Colonic mucosa (tissue), 4 donors: Measurements from ENCODE around the gene ORM1. TPM values are rescaled to one million over a fixed set of nuclear protein-coding genes. Genes with fewer than 3 reads are reported as not detected.

Source experiments
- DNase-seq: peaks from one replicate; pipeline ENCODE4 v3.0.0-alpha.2; 2020
- H3K27ac ChIP-seq: fragments of 200-600 bp; one replicate; pipeline ENCODE4 v1.8.0; 2021
- H3K27me3 ChIP-seq: fragments of 200-600 bp; one replicate; pipeline ENCODE4 v1.8.0; 2021
- H3K36me3 ChIP-seq: fragments of 200-600 bp; one replicate; pipeline ENCODE4 v1.8.0; 2021
- H3K4me1 ChIP-seq: fragments of 200-600 bp; one replicate; pipeline ENCODE4 v1.8.0; 2021; ENCODE audit warnings: mild to moderate bottlenecking
- H3K4me3 ChIP-seq: fragments of 200-600 bp; one replicate; pipeline ENCODE4 v1.8.0; 2021
- H3K9ac ChIP-seq, 2 donors: one replicate each; pipeline ENCODE4 v1.7.0; 2013; ENCODE audit warnings: control low read depth in 2 of 2, low read depth in 2 of 2, low read length in 2 of 2
- H3K9me3 ChIP-seq: fragments of 200-600 bp; one replicate; pipeline ENCODE4 v1.8.0; 2021
- CTCF ChIP-seq: fragments of 200-600 bp; IDR thresholded peaks from one replicate; pipeline ENCODE4 v1.8.0; 2022; ENCODE audit warnings: antibody characterized with exemption, mild to moderate bottlenecking
- intact Hi-C: fragments of 100-400 bp; cut with DNase I; formaldehyde crosslinking; loops from one replicate; pipeline ENCODE4 v1.14.1; 2022
- total RNA-seq, 2 donors: library from RNA; stranded (reverse); fragmentation: NEBNext Ultra II Directional in 1 of 2; extraction: Animal tissue kit (Norgen Biotek cat#: 25700) in 1 of 2; gene quantifications; one replicate each; pipeline ENCODE4 v1.2.1, GENCODE V29; 2021
- donor health status: healthy.
- donor health status: DM: no; HTN: no; CAD: no.
- donor health status: DM: no; HTN: no; CAD: no.

ORM1 gene
- total RNA-seq, 2 donors from 2014 or later = 10.3 TPM; not detected in 1

GRCh38 chr9:114344188-114344566 lies 21.3 kb downstream of the ORM1 start:
- no peaks in the 10 kb centered on the region for H3K27me3 ChIP-seq

DNA sequence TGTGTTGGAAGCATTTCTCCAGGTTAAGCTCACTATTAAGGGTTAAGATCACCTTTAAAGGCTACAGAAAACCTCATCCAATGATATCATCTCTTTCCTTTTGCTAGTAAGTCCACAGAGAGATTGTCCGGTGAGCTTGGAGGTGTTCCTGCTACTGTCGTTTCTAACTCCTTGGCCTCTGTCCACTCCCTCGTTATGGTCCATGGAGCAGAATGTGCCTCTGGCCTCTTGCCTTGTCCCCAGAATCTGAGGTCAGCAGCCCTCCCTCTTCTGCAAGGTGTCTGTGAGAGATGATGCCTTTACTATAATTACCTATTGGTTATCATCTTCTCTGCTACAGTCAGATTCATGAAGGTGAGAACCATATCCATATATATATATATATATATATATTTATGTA lies 21.8 kb downstream of the ORM1 start:
- intact Hi-C loops = no loop called here
- Histone ChIP-seq H3K9me3 (no peaks in the 10 kb centered on the region), H3K4me3 (no peak overlapping the region), H3K27me3 (no peaks in the 10 kb centered on the region), H3K27ac (no peak overlapping the region), H3K9ac (no peak overlapping the region), H3K36me3 (peaks cover 28% of the 10 kb centered on the region), H3K4me1 (no peaks in the 10 kb centered on the region)
- no peak for DNase-seq
- TF ChIP-seq CTCF = no peak

More at GRCh38 chr9:114344188-114344566, 21.3 kb downstream of the ORM1 start:
- no peaks in the 10 kb centered on the region for H3K9me3 ChIP-seq
- H3K4me1 ChIP-seq = no peaks in the 10 kb centered on the region
- no peak for DNase-seq
- H3K9ac ChIP-seq = no peak overlapping the region
- intact Hi-C loops = no loop called here
- TF ChIP-seq CTCF = no peak
- H3K4me3 ChIP-seq = no peak overlapping the region
- peaks cover 28% of the 10 kb centered on the region for H3K36me3 ChIP-seq
- no peak overlapping the region for H3K27ac ChIP-seq

DNA sequence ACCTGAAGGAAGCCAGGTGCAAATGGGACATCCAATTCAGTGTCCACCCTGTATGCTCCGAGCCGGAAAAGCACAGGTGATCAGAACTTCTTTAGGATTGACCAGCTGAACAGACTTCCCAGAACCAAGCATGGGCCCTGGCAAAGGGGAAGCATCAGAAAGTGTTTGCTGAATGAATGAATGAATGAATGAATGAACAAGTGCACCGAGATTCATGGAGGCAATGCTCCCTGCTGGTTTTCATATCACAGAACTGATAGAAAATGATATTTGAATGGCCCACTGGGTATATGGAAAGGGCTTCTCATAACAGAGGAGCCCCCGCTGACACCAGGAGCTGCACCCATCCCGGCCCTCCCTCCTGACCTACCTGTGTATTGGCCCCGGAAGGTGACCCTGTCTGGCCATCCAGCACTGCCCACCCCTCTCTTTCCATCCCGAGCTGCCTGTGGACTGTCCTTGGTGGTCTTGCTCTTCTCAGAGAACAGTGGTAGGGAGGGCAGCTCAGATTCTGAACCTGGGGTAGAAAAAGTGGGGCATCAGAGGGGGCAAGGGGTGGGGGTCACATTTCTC lies 22.7 kb downstream of the ORM1 start:
- Histone ChIP-seq H3K9ac (no peak overlapping the region), H3K27ac (no peak overlapping the region), H3K27me3 (no peaks in the 10 kb centered on the region), H3K36me3 (peaks cover 34% of the 10 kb centered on the region), H3K9me3 (no peaks in the 10 kb centered on the region), H3K4me1 (no peaks in the 10 kb centered on the region), H3K4me3 (no peak overlapping the region)
- no peak for TF ChIP-seq CTCF
- intact Hi-C loops = no loop called here
- DNase-seq = no peak

DNA sequence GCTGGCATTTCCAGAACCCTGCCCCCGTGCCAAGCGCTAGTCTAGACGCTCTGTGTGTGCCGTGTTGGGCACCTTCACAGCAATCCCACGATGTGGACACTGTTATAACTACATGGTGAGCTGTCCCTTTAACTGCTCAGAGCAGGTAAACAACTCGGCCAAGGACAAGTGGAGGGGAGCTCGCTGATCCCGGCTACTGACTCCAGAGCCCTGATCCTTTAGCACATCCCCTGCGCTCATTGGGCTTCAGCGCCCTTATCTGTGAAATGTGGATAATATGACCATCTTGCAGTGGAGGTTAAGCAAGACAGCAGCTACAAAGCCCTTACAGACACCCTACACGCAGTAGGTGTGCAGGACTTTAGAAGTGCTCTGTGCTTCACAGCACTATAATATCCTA lies 23.2 kb downstream of the ORM1 start:
- no peak overlapping the region for H3K27ac ChIP-seq
- no peak for DNase-seq
- H3K27me3 ChIP-seq = no peaks in the 10 kb centered on the region
- intact Hi-C loops = no loop called here
- TF ChIP-seq CTCF = no peak
- no peak overlapping the region for H3K4me3 ChIP-seq
- H3K4me1 ChIP-seq = no peaks in the 10 kb centered on the region
- H3K36me3 ChIP-seq = peaks cover 31% of the 10 kb centered on the region
- no peak overlapping the region for H3K9ac ChIP-seq
- no peaks in the 10 kb centered on the region for H3K9me3 ChIP-seq

DNA sequence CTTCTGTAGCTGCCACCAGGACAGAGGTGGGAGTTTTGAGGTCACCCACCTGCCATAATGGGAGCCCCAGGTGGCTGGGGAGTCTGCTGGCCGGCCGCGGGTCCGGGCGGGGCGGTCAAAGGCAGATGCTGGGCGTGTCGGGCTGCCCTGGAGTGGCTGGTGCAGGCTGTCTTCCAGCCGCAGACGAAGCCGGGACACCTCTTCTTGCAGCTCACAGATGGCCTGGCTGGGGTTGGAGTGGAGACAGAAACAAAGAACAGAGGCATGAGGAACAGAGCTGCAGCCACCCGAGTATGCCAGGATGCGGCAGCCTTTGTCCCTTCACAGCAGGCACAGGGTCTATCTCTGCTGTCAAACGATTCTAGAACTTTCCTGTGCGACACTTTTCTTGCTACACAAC lies 24.8 kb downstream of the ORM1 start:
- intact Hi-C loops = no loop called here
- no peak for TF ChIP-seq CTCF
- Histone ChIP-seq H3K36me3 (peaks cover 31% of the 10 kb centered on the region), H3K9ac (no peak overlapping the region), H3K4me1 (no peaks in the 10 kb centered on the region), H3K27me3 (no peaks in the 10 kb centered on the region), H3K4me3 (no peak overlapping the region), H3K9me3 (no peaks in the 10 kb centered on the region), H3K27ac (no peak overlapping the region)
- no peak for DNase-seq
